Smooth muscle cell (in vitro differentiated cells): ENCODE data around the gene MUSK. TPM values are rescaled to one million over a fixed set of nuclear protein-coding genes. Genes with fewer than 3 reads are reported as not detected.

Experiments used
- DNase-seq: peaks from one replicate; lab custom pipeline; 2025; ENCODE audit not compliant: unreplicated experiment; lab: John Stamatoyannopoulos, UW
- H2AFZ ChIP-seq: fragments of 200-600 bp; sonication (generic); 2 replicates; pipeline ENCODE4 v1.6.0; 2016; ENCODE audit warnings: antibody characterized with exemption, low read depth, mild to moderate bottlenecking
- H3F3A ChIP-seq: fragments of 200-600 bp; sonication (generic); 2 replicates; pipeline ENCODE4 v1.6.0; 2017; ENCODE audit warnings: antibody characterized with exemption, low read depth
- H3K27ac ChIP-seq: fragments of 200-600 bp; sonication (generic); 2 replicates; pipeline ENCODE4 v1.5.1; 2016; ENCODE audit warnings: low read depth, mild to moderate bottlenecking
- H3K27me3 ChIP-seq: fragments of 200-600 bp; sonication (generic); 2 replicates; pipeline ENCODE4 v1.6.1; 2016; ENCODE audit warnings: low read depth, mild to moderate bottlenecking
- H3K36me3 ChIP-seq: fragments of 200-600 bp; sonication (generic); 2 replicates; pipeline ENCODE4 v1.5.1; 2016; ENCODE audit warnings: low read depth
- H3K4me1 ChIP-seq: fragments of 200-600 bp; sonication (generic); 2 replicates; pipeline ENCODE4 v1.5.1; 2016; ENCODE audit warnings: low read depth
- H3K4me2 ChIP-seq: fragments of 200-600 bp; sonication (generic); 2 replicates; pipeline ENCODE4 v1.6.0; 2016; ENCODE audit warnings: mild to moderate bottlenecking
- H3K4me3 ChIP-seq: fragments of 200-600 bp; sonication (generic); 2 replicates; pipeline ENCODE4 v1.5.1; 2016; ENCODE audit warnings: mild to moderate bottlenecking
- H3K79me2 ChIP-seq: fragments of 200-600 bp; sonication (generic); 2 replicates; pipeline ENCODE4 v1.6.0; 2016; ENCODE audit warnings: low read depth, mild to moderate bottlenecking
- H3K9ac ChIP-seq: fragments of 200-600 bp; sonication (generic); 2 replicates; pipeline ENCODE4 v1.6.0; 2016; ENCODE audit warnings: low read depth
- H3K9me3 ChIP-seq: fragments of 200-600 bp; sonication (generic); replicated peaks from 2 replicates; pipeline ENCODE4 v1.5.1; 2016; ENCODE audit warnings: low read depth
- H4K20me1 ChIP-seq: fragments of 200-600 bp; sonication (generic); 2 replicates; pipeline ENCODE4 v1.6.0; 2016; ENCODE audit warnings: low read depth
- WGBS: methylation state at CpG from one replicate; pipeline ENCODE4 v1.1.7; 2016; ENCODE audit warnings: low lambda C conversion rate; 5-methylcytosine and 5-hydroxymethylcytosine counted together
- polyA plus RNA-seq: library from polyadenylated mRNA; unstranded; fragments of >200 nt; fragmentation: Nextera tagmentation; extraction: Ambion mirVana; gene quantifications from 2 replicates; pipeline ENCODE4 v1.2.1, GENCODE V29; 2016
- total RNA-seq: library from RNA; depleted of rRNA; stranded (reverse); fragments of >200 nt; gene quantifications from 2 replicates; pipeline ENCODE4 v1.2.3, GENCODE V29; 2014
- TF ChIP-seq, protein P1 (sequence below): fragments of 200-600 bp; sonication (generic); IDR thresholded peaks from 2 replicates; pipeline ENCODE4 v1.5.1; 2017; ENCODE audit warnings: borderline replicate concordance, mild to moderate bottlenecking, antibody characterized with exemption; ENCODE audit not compliant: insufficient read depth, poor library complexity, severe bottlenecking

MUSK gene
- total and polyA plus RNA-seq, 2 experiments from 2014 or later, result not detected

DNA sequence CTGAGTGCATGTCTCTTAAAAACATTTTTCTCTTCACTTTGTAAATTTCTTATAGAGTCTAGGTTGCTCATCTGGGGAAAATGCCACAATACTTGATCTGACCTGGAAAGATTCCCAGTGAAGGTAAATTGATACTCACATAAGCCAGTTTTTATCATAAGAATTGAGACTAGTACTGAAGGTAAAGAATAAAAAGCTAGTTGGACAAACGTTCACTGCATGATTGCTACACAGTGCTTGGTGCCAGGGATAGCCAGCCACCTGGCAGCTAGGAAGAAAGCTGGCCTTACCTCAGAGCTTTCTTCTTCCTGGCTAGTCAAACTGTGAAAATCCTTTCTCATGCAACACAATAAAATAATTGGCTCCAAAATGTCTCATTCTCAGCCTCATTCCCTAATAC is 77.1 kb downstream of the MUSK start:
- H3K4me3 ChIP-seq, result no peak overlapping the region
- peak overlapping the region; percentile 77 for H3K4me2 ChIP-seq
- H3K36me3 ChIP-seq, result no peaks in the 10 kb centered on the region
- H3F3A ChIP-seq, result peaks cover 9% of the 10 kb centered on the region
- WGBS, result 85% methylated on average over 1 of the region's 1 CpG
- peaks cover 19% of the 10 kb centered on the region for H3K4me1 ChIP-seq
- H4K20me1 ChIP-seq, result no peaks in the 10 kb centered on the region
- no peaks in the 10 kb centered on the region for H3K27me3 ChIP-seq
- no peak overlapping the region for H3K9ac ChIP-seq
- TF ChIP-seq, protein P1, sequence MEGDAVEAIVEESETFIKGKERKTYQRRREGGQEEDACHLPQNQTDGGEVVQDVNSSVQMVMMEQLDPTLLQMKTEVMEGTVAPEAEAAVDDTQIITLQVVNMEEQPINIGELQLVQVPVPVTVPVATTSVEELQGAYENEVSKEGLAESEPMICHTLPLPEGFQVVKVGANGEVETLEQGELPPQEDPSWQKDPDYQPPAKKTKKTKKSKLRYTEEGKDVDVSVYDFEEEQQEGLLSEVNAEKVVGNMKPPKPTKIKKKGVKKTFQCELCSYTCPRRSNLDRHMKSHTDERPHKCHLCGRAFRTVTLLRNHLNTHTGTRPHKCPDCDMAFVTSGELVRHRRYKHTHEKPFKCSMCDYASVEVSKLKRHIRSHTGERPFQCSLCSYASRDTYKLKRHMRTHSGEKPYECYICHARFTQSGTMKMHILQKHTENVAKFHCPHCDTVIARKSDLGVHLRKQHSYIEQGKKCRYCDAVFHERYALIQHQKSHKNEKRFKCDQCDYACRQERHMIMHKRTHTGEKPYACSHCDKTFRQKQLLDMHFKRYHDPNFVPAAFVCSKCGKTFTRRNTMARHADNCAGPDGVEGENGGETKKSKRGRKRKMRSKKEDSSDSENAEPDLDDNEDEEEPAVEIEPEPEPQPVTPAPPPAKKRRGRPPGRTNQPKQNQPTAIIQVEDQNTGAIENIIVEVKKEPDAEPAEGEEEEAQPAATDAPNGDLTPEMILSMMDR, result no peak
- peak overlapping the region; percentile 85 for H3K27ac ChIP-seq
- DNase-seq, result no peak
- H2AFZ ChIP-seq, result no peak overlapping the region
- no peaks in the 10 kb centered on the region for H3K9me3 ChIP-seq
- no peaks in the 10 kb centered on the region for H3K79me2 ChIP-seq

DNA sequence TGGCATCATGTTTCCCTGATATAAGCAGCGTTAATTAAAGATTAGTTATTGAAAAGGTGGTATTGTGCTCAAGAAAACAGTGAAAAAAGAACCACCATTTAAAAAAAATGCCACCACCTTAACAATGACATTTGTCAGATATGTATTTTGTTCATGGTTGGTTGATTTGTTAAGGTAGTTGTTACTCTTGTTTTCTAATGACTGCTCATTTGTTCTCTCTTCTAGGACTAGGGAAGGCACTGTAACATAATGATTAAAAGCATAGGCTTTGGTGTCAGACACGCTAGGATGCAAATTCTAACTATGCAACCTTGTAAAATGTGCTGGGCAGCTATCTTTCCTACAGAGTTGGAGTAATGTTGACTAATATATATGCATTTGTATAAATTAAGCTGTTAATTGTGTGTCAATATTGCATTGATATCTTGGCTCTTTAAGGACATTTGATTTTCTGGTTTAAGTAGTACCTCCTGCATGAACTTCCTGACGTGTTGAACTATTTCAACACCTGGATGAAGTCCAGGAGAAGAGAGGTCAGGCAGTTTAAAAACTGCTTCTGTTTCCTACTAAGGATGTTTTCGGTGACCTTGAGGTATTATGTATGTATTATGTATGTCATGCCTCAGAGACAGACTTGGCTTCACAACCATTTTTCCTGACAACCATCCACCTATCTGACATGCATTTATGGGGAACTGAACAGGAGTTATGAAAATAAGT is 77.8 kb downstream of the MUSK start:
- peaks cover 19% of the 10 kb centered on the region for H3K4me1 ChIP-seq
- H3K36me3 ChIP-seq, result no peaks in the 10 kb centered on the region
- H3K27ac ChIP-seq, result no peak overlapping the region
- H4K20me1 ChIP-seq, result no peaks in the 10 kb centered on the region
- peaks cover 9% of the 10 kb centered on the region for H3F3A ChIP-seq
- no peaks in the 10 kb centered on the region for H3K9me3 ChIP-seq
- 93% methylated on average over 4 of the region's 4 CpGs for WGBS
- H3K27me3 ChIP-seq, result no peaks in the 10 kb centered on the region
- TF ChIP-seq, protein P1, result no peak
- H3K79me2 ChIP-seq, result no peaks in the 10 kb centered on the region
- no peak overlapping the region for H3K9ac ChIP-seq
- no peak overlapping the region for H2AFZ ChIP-seq
- no peak for DNase-seq
- H3K4me2 ChIP-seq, result no peak overlapping the region
- H3K4me3 ChIP-seq, result no peak overlapping the region

DNA sequence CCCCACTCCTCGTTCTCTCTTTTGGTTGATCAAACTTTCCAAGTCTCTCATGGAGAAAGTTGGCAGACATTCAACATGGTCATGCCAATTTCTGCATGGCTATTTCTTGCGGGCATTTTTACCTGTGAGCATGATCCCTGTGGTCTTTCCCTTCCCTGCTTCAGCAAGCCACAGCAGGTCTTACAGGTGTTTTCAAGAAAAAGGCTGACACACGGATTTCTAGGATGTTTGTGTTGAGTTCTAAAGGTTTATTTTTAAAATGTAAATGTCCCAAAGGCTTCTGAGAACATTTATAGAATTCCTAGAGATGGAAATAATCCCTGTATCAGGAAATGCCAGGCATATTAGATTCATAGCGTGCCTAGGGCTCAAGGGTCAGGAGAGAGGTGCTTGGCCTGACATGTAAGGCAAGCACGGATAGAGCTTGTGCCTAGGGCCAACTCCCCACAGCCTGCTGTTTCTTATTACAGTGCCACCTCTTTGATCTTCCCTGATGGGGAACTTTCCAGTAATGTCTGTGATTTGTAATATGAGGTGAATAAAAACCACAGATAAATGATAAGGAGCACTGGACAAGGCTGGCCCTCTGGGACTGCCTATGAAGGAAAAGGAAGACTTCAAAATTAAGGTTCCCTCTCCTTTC is 79.8 kb downstream of the MUSK start:
- Histone ChIP-seq H3K36me3 (no peaks in the 10 kb centered on the region), H3K27me3 (no peaks in the 10 kb centered on the region), H3K4me3 (no peak overlapping the region), H3K9me3 (no peaks in the 10 kb centered on the region), H3K4me2 (no peak overlapping the region), H3K4me1 (peaks cover 10% of the 10 kb centered on the region), H3K27ac (no peak overlapping the region), H2AFZ (no peak overlapping the region), H3F3A (peaks cover 9% of the 10 kb centered on the region), H3K9ac (no peak overlapping the region), H3K79me2 (no peaks in the 10 kb centered on the region), H4K20me1 (no peaks in the 10 kb centered on the region)
- DNase-seq, result no peak
- TF ChIP-seq, protein P1, result no peak
- 82% methylated on average over 5 of the region's 5 CpGs for WGBS
